AML-193 (cell line): ENCODE results near the gene SLC38A1.

Experiments used
- DNase-seq, 2 experiments: peaks; one replicate each; lab custom pipeline; 2025; lab: John Stamatoyannopoulos, UW

SLC38A1 gene

GRCh38 chr12:46133751-46134150 is 135.1 kb downstream of the SLC38A1 start:
- DNase-seq: no peak
